HepG2 (cell line): ENCODE data around the gene EFNB1.

ENCODE experiments used
- TFE3 ChIP-seq: IDR thresholded peaks from 2 replicates; pipeline ENCODE4 v1.6.1; 2016
- ZNF451 ChIP-seq: sonication (generic); formaldehyde crosslinking; IDR thresholded peaks from 2 replicates; pipeline ENCODE4 v1.5.0; 2020; ENCODE audit warnings: mild to moderate bottlenecking, missing genetic modification reagents
- ZSCAN5A ChIP-seq: sonication (generic); formaldehyde crosslinking; IDR thresholded peaks from 2 replicates; pipeline ENCODE4 v1.8.0; 2022; ENCODE audit warnings: mild to moderate bottlenecking, missing genetic modification reagents, borderline replicate concordance
- TF ChIP-seq, protein P1 (sequence below): sonication (generic); formaldehyde crosslinking; IDR thresholded peaks from 2 replicates; pipeline ENCODE4 v1.5.0; 2020; ENCODE audit warnings: mild to moderate bottlenecking, missing genetic modification reagents, moderate library complexity

DNA sequence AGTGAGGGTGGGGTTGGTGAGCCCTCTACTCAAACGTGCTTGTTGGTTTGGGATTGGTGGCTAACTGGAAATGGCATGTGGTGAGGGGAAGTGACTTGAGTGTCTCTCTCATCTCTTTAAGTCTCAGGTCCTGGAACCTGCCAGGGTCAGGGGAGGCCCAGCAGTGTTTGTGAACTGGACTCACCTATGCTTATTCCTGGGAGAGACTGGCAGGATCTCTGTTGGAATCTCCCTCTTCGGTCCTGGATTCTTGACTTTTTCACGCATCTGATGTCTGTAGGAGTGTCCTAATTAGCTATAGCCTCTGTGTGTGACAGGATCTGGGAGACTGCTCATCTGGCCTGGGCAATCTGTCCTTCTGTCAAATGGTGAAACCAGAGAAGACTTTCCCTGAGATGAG is 7.2 kb upstream of the EFNB1 start:
- TF ChIP-seq, protein P1, sequence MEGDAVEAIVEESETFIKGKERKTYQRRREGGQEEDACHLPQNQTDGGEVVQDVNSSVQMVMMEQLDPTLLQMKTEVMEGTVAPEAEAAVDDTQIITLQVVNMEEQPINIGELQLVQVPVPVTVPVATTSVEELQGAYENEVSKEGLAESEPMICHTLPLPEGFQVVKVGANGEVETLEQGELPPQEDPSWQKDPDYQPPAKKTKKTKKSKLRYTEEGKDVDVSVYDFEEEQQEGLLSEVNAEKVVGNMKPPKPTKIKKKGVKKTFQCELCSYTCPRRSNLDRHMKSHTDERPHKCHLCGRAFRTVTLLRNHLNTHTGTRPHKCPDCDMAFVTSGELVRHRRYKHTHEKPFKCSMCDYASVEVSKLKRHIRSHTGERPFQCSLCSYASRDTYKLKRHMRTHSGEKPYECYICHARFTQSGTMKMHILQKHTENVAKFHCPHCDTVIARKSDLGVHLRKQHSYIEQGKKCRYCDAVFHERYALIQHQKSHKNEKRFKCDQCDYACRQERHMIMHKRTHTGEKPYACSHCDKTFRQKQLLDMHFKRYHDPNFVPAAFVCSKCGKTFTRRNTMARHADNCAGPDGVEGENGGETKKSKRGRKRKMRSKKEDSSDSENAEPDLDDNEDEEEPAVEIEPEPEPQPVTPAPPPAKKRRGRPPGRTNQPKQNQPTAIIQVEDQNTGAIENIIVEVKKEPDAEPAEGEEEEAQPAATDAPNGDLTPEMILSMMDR, result no peak
- no peak for TF ChIP-seq ZNF451
- no peak for TF ChIP-seq TFE3 (CRISPR knock-in tag)
- TF ChIP-seq ZSCAN5A (CRISPR knock-in tag), result no peak
